Brain microvascular endothelial cell (primary cell): ENCODE data around the gene GLT1D1.

Experiments
- DNase-seq: peaks from one replicate; pipeline ENCODE4 v3.0.0-alpha.2; 2020
- H3K27ac ChIP-seq: fragments of 250-450 bp; sonication (Bioruptor Pico); 2 replicates; pipeline ENCODE4 v1.5.1; 2020; ENCODE audit warnings: mild to moderate bottlenecking, moderate library complexity
- H3K27me3 ChIP-seq: fragments of 250-450 bp; sonication (Bioruptor Pico); replicated peaks from 2 replicates; pipeline ENCODE4 v1.5.1; 2020; ENCODE audit warnings: mild to moderate bottlenecking
- H3K36me3 ChIP-seq: fragments of 250-450 bp; sonication (Bioruptor Pico); replicated peaks from 2 replicates; pipeline ENCODE4 v1.5.1; 2020; ENCODE audit warnings: mild to moderate bottlenecking
- H3K4me3 ChIP-seq: 2 replicates; pipeline ENCODE4 v1.5.1; 2011; ENCODE audit warnings: low read depth, mild to moderate bottlenecking, control low read depth, low read length, moderate library complexity
- in situ Hi-C: cut with HindIII; loops from 2 replicates; pipeline ENCODE4 v1.10.0; 2017; ENCODE audit warnings: low sequenced_read_pairs, low pct_ligation_motif_present
- TF ChIP-seq, protein P1 (sequence below): IDR thresholded peaks from 2 replicates; pipeline ENCODE4 v1.5.1; 2011; ENCODE audit warnings: low read depth, mild to moderate bottlenecking, moderate library complexity, low read length, control low read depth, inconsistent platforms; ENCODE audit errors: missing control alignments

Gene GLT1D1

DNA sequence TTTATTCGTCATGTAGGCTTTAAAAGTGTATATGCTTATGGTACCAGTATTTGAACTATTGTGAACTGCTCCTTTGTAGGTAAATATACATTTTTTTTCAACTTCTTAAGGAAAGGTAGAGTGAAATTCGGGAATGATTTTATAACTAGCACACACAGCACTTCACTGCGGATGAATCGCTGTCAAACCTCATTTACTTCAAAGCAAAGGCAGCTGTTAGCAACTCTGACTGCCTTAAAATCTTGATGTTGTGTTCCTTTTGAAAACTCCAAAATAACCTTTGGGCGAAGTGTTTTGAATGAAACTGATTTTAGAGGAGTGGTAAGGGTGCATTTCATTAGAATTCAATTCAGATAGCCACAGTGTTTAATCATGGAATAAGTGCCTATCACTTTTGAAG, 95.8 kb downstream of the GLT1D1 start:
- no peak overlapping the region for H3K27ac ChIP-seq
- DNase-seq = no peak
- in situ Hi-C loops = no loop called here
- TF ChIP-seq, protein P1, sequence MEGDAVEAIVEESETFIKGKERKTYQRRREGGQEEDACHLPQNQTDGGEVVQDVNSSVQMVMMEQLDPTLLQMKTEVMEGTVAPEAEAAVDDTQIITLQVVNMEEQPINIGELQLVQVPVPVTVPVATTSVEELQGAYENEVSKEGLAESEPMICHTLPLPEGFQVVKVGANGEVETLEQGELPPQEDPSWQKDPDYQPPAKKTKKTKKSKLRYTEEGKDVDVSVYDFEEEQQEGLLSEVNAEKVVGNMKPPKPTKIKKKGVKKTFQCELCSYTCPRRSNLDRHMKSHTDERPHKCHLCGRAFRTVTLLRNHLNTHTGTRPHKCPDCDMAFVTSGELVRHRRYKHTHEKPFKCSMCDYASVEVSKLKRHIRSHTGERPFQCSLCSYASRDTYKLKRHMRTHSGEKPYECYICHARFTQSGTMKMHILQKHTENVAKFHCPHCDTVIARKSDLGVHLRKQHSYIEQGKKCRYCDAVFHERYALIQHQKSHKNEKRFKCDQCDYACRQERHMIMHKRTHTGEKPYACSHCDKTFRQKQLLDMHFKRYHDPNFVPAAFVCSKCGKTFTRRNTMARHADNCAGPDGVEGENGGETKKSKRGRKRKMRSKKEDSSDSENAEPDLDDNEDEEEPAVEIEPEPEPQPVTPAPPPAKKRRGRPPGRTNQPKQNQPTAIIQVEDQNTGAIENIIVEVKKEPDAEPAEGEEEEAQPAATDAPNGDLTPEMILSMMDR = no peak
- H3K4me3 ChIP-seq = no peak overlapping the region
- no peaks in the 10 kb centered on the region for H3K36me3 ChIP-seq
- H3K27me3 ChIP-seq = no peaks in the 10 kb centered on the region

- TF ChIP-seq, protein P1 = no peak
- Histone ChIP-seq H3K36me3 (no peaks in the 10 kb centered on the region), H3K27me3 (no peaks in the 10 kb centered on the region), H3K4me3 (no peak overlapping the region), H3K27ac (no peak overlapping the region)
- no peak for DNase-seq
- in situ Hi-C loops = no loop called here
These were observed 98.2 kb downstream of the GLT1D1 start for GRCh38 chr12:128951448-128951847.

GRCh38 chr12:128956755-128957154, 103.5 kb downstream of the GLT1D1 start:
- Histone ChIP-seq H3K36me3 (no peaks in the 10 kb centered on the region), H3K27me3 (no peaks in the 10 kb centered on the region), H3K4me3 (no peak overlapping the region), H3K27ac (no peak overlapping the region)
- TF ChIP-seq, protein P1 = no peak
- in situ Hi-C loops = no loop called here
- no peak for DNase-seq

DNA sequence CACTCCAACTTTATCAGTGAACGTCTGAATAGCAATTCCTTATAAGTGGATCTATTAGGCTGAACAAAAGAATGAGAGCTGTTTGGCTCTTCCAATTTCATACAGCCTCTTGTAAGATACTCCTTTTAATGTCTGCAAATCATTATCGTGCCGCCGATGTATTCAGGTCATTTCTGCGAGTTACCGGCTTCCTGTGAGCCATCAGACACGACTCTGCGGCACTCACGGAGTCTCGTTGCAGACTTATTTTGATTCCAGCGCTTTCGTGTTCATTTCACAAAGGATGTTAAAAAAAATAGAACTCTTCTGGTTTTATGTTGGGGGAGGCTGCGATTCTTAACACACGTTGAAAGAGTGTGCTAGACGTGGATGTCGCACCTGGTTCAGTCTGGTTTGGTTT, 106.6 kb downstream of the GLT1D1 start:
- H3K27me3 ChIP-seq = no peaks in the 10 kb centered on the region
- TF ChIP-seq, protein P1 = no peak
- no peak overlapping the region for H3K4me3 ChIP-seq
- in situ Hi-C loops = no loop called here
- H3K27ac ChIP-seq = no peak overlapping the region
- H3K36me3 ChIP-seq = no peaks in the 10 kb centered on the region
- no peak for DNase-seq

- no peak for DNase-seq
- no peaks in the 10 kb centered on the region for H3K27me3 ChIP-seq
These were observed 108.1 kb downstream of the GLT1D1 start for GRCh38 chr12:128961308-128961902.

More at GRCh38 chr12:128961308-128961902, 108.1 kb downstream of the GLT1D1 start:
- TF ChIP-seq, protein P1 = no peak
- Histone ChIP-seq H3K27ac (no peak overlapping the region), H3K4me3 (no peak overlapping the region), H3K36me3 (no peaks in the 10 kb centered on the region)
- in situ Hi-C loops = no loop called here
